Upper lobe of right lung (tissue), 1 donor: ENCODE measurements around the gene AP1B1. TPM values are rescaled to one million over a fixed set of nuclear protein-coding genes. Genes with fewer than 3 reads are reported as not detected.
"Not testable (repeated sequence)": the region's sequence is repeated elsewhere in the genome, so short reads cannot be mapped to it uniquely, and the experiment has no call there.

ENCODE experiments used
- ATAC-seq: fragments of 200-7000 bp; cut with Tn5 transposase; one replicate; pipeline ENCODE4 v1.9.1; 2020; ENCODE audit warnings: mild to moderate bottlenecking, moderate library complexity
- DNase-seq: peaks from one replicate; pipeline ENCODE4 v3.0.0-alpha.2; 2020
- H3K27ac ChIP-seq: fragments of 200-600 bp; one replicate; pipeline ENCODE4 v1.8.0; 2022
- H3K27me3 ChIP-seq: fragments of 200-600 bp; one replicate; pipeline ENCODE4 v1.8.0; 2022; ENCODE audit warnings: mild to moderate bottlenecking
- H3K36me3 ChIP-seq: fragments of 200-600 bp; one replicate; pipeline ENCODE4 v1.8.0; 2022
- H3K4me1 ChIP-seq: fragments of 200-600 bp; one replicate; pipeline ENCODE4 v1.8.0; 2022
- H3K4me3 ChIP-seq: fragments of 200-600 bp; one replicate; pipeline ENCODE4 v1.8.0; 2022; ENCODE audit warnings: mild to moderate bottlenecking
- H3K9me3 ChIP-seq: fragments of 200-600 bp; one replicate; pipeline ENCODE4 v1.8.0; 2022
- CTCF ChIP-seq: fragments of 200-600 bp; IDR thresholded peaks from one replicate; pipeline ENCODE4 v1.8.0; 2022; ENCODE audit warnings: antibody characterized with exemption
- intact Hi-C: fragments of 100-400 bp; cut with DNase I; formaldehyde crosslinking; loops from one replicate; pipeline ENCODE4 v1.11.0; 2022
- total RNA-seq: library from RNA; stranded (reverse); fragmentation: NEBNext Ultra II Directional; extraction: Animal tissue kit (Norgen Biotek cat#: 25700); gene quantifications from one replicate; pipeline ENCODE4 v1.2.1, GENCODE V29; 2021
- donor health status: DM: no; HTN: yes; CAD: no; lungs with severe emphysema.

Gene AP1B1
- total RNA-seq, 1 donor from 2014 or later: 62.4 TPM

GRCh38 chr22:29359469-29359868, 28.9 kb downstream of the AP1B1 start:
- H3K27me3 ChIP-seq: no peaks in the 10 kb centered on the region
- intact Hi-C loops: no loop called here

GRCh38 chr22:29357193-29357890, 31.0 kb downstream of the AP1B1 start:
- H3K4me1 ChIP-seq, H3K4me3 ChIP-seq, intact Hi-C loops, H3K9me3 ChIP-seq, DNase-seq, H3K27me3 ChIP-seq, ATAC-seq, H3K27ac ChIP-seq: not testable (repeated sequence)
- peaks cover 74% of the 10 kb centered on the region for H3K36me3 ChIP-seq

More at GRCh38 chr22:29359469-29359868, 28.9 kb downstream of the AP1B1 start:
- ATAC-seq (peak; percentile 68), DNase-seq (no peak)
- no peaks in the 10 kb centered on the region for H3K9me3 ChIP-seq
- peaks cover 5% of the 10 kb centered on the region for H3K4me1 ChIP-seq
- no peak overlapping the region for H3K27ac ChIP-seq
- peak; percentile 53 for TF ChIP-seq CTCF
- no peak overlapping the region for H3K4me3 ChIP-seq
- H3K36me3 ChIP-seq: peaks cover 53% of the 10 kb centered on the region

- H3K36me3 ChIP-seq: peaks cover 99% of the 10 kb centered on the region
These were observed 34.5 kb downstream of the AP1B1 start for GRCh38 chr22:29353860-29354259.

GRCh38 chr22:29353286-29353685, 35.1 kb downstream of the AP1B1 start:
- no peak for TF ChIP-seq CTCF
- no peaks in the 10 kb centered on the region for H3K4me1 ChIP-seq
- H3K9me3 ChIP-seq: no peaks in the 10 kb centered on the region
- ATAC-seq (no peak), DNase-seq (no peak)
- no peaks in the 10 kb centered on the region for H3K27me3 ChIP-seq
- H3K27ac ChIP-seq: no peak overlapping the region
- intact Hi-C loops: no loop called here
- no peak overlapping the region for H3K4me3 ChIP-seq
- peaks cover 99% of the 10 kb centered on the region for H3K36me3 ChIP-seq

More at GRCh38 chr22:29353860-29354259, 34.5 kb downstream of the AP1B1 start:
- TF ChIP-seq CTCF: no peak
- DNase-seq: no peak
- Histone ChIP-seq H3K27me3 (no peaks in the 10 kb centered on the region), H3K4me1 (no peaks in the 10 kb centered on the region), H3K27ac (no peak overlapping the region), H3K9me3 (no peaks in the 10 kb centered on the region), H3K4me3 (no peak overlapping the region)
- intact Hi-C loops: no loop called here
- no peak for ATAC-seq

GRCh38 chr22:29352778-29353177, 35.6 kb downstream of the AP1B1 start:
- H3K4me3 ChIP-seq: no peak overlapping the region
- peaks cover 99% of the 10 kb centered on the region for H3K36me3 ChIP-seq
- intact Hi-C loops: no loop called here
- H3K27me3 ChIP-seq: no peaks in the 10 kb centered on the region
- H3K4me1 ChIP-seq: no peaks in the 10 kb centered on the region
- no peaks in the 10 kb centered on the region for H3K9me3 ChIP-seq
- ATAC-seq (no peak), DNase-seq (no peak)
- no peak overlapping the region for H3K27ac ChIP-seq
- TF ChIP-seq CTCF: no peak

- no peak for ATAC-seq
- Histone ChIP-seq H3K27ac (no peak overlapping the region), H3K4me1 (no peaks in the 10 kb centered on the region), H3K27me3 (no peaks in the 10 kb centered on the region), H3K4me3 (no peak overlapping the region), H3K36me3 (peaks cover 99% of the 10 kb centered on the region), H3K9me3 (no peaks in the 10 kb centered on the region)
- DNase-seq: no peak
- intact Hi-C loops: no loop called here
- TF ChIP-seq CTCF: no peak
These were observed 36.5 kb downstream of the AP1B1 start for GRCh38 chr22:29351891-29352290.
